GM18519 (cell line): ENCODE measurements around the gene ENDOG.

Experiments used
- ATAC-seq: cut with Tn5 transposase; IDR thresholded peaks from one replicate; pipeline ENCODE4 v1.9.1; 2021; ENCODE audit warnings: mild to moderate bottlenecking, moderate library complexity; ENCODE audit not compliant: unreplicated experiment, low FRiP score

The ENDOG gene

DNA sequence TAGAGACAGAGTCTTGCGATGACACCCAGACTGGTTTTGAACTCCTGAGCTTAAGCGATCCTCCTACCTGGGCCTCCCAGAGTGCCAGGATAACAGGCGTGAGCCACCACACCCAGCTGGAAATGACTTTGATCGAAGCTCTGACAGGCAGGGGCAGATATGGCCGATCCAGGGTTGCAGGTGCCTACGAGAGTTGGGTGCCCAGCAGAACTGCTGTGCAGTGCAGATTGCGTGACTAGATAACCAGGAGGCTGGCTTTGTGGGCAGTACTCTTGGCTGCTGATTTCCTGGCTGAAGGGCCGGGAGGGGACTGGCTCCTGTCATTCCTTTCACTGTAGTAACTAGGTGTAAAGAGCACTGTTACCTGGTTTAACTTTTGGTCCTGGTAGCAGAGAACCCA lies 19.4 kb upstream of the ENDOG start:
- no peak for ATAC-seq

- no peak for ATAC-seq
Observed at GRCh38 chr9:128800061-128800460, 18.2 kb upstream of the ENDOG start.

GRCh38 chr9:128802482-128802881 lies 15.8 kb upstream of the ENDOG start:
- ATAC-seq, result no peak

DNA sequence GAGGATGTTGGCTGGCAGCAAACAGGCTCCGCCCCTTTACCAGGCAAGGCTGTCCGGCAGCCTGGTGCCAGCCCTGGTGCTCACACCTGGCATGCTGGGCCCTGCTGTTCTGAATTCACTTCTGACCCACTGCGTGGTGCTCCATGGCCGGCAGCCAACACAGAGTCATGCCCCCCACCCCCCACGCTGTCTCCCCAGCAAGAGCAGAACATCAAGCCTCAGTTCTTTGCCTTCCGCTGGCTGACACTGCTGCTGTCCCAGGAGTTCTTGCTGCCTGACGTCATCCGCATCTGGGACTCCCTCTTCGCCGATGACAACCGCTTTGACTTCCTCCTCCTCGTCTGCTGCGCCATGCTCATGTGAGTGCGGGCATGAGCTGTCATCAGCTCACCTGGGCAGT lies 12.6 kb upstream of the ENDOG start:
- no peak for ATAC-seq

GRCh38 chr9:128807827-128808226 lies 10.5 kb upstream of the ENDOG start:
- ATAC-seq, result no peak

DNA sequence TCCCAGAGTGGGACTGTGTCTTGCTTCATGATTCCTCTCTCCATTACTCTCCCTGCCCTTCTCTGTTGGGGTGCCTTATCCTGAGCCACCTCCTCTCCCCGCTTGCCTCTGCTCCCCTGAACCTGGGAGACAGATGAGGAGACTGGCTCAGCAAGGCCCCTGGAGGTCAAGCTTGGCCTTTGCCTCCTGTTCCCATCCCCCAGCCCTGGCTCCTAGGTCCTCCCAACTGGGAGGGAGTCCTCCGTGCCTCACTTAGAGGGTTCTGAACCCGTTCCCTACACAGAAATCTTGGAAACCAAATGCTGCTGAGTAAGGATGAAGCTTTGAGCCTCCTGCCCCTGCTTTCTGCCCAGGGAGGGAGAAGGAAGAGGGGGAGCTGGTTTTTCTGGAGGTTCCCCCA lies 9.8 kb upstream of the ENDOG start:
- ATAC-seq, result no peak

DNA sequence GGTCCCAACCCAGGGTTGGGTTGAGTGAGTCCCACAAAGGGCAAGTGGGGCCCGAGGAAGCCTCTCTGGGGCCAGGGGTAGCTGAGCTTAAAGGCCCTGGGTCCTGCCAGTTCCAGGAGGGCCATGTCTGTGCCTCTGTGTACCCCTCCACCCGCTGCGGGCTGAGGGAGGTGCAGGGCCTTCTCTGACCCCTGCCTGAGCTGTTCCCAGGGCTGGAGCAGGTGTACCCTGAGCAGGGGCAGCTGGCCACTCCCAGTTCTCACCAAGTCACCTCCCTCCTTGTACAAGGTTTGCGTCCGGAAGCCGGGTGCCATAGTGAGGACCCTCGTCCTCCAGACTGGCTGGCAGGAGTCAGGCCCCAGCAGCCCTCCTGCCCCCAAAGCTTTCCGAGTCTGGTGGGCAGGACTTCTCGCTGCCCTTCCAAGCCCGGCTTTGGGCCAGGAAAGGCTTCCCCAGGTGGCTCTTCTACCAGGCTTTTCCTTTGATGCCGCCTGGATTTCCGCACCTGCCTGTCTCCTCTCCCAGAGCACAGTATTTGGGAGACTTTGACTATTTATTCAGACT lies 9.2 kb upstream of the ENDOG start:
- no peak for ATAC-seq

- no peak for ATAC-seq
Observed at GRCh38 chr9:128809831-128810230, 8.5 kb upstream of the ENDOG start.

GRCh38 chr9:128810873-128811272 lies 7.4 kb upstream of the ENDOG start:
- ATAC-seq, result no peak

DNA sequence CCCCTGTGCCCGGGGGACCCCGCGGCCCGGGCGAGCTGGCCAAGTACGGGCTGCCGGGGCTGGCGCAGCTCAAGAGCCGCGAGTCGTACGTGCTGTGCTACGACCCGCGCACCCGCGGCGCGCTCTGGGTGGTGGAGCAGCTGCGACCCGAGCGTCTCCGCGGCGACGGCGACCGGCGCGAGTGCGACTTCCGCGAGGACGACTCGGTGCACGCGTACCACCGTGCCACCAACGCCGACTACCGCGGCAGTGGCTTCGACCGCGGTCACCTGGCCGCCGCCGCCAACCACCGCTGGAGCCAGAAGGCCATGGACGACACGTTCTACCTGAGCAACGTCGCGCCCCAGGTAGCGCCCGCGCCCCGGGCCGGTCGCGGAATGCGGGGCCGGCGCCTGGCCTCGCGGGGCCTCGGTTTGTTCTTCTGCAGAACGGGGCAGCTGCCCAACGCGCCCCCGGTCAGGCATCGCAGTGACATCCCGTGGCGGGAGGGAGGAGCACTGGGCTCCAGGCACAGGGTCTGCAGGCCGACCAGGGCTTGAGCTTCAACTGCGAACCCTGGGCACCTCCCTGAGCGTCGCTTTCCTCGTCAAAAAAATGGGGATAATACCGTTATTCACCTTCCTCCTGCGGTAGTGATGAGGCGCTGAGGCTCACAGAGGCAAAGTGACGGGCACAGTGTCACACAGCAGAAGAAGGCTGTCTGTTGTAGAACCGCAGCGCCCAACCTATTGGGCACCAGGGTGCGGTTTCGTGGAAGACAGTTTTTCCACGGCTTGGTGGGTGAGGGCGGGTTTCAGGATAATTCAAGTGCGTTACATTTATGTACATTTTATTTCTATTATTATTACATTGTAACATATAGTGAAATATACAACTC lies 777 bp downstream of the ENDOG start:
- ATAC-seq, result peak; percentile 35

- no peak for ATAC-seq
Observed at GRCh38 chr9:128819716-128820664, 1.7 kb downstream of the ENDOG start.

DNA sequence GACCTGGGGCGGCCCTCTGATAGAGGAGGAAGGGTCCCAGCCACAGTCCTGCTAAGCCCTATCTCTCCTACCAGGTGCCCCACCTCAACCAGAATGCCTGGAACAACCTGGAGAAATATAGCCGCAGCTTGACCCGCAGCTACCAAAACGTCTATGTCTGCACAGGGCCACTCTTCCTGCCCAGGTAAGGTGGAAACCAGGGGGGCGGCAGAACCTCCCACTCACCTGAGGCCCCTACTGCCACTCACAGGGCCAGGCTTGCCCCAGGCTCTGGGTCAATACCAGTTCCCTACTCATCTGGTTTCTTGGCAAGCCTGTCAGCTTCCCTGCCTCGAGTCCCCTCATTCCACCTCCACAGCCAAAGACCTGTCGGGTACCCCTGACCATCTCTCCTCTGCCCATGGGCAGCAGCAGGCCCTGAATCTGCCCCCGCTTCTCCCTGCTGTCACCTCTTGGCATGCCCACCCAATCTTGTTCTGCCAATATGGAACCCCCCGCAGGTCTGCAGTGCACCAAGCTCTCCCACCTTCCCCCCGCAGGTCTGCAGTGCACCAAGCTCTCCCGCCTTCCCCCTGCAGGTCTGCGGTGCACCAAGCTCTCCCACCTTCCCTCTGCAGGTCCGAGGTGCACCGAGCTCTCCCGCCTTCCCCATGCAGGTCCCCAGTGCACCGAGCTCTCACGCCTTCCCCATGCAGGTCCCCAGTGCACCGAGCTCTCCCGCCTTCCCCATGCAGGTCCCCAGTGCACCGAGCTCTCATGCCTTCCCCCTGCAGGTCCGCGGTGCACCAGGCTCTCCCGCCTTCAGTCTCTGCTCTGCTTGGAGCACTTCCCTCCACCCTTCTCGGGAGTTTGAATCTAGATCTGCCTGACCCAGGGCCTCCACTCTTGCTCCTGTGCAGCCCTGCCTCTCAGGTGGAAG lies 2.6 kb downstream of the ENDOG start:
- ATAC-seq, result no peak

DNA sequence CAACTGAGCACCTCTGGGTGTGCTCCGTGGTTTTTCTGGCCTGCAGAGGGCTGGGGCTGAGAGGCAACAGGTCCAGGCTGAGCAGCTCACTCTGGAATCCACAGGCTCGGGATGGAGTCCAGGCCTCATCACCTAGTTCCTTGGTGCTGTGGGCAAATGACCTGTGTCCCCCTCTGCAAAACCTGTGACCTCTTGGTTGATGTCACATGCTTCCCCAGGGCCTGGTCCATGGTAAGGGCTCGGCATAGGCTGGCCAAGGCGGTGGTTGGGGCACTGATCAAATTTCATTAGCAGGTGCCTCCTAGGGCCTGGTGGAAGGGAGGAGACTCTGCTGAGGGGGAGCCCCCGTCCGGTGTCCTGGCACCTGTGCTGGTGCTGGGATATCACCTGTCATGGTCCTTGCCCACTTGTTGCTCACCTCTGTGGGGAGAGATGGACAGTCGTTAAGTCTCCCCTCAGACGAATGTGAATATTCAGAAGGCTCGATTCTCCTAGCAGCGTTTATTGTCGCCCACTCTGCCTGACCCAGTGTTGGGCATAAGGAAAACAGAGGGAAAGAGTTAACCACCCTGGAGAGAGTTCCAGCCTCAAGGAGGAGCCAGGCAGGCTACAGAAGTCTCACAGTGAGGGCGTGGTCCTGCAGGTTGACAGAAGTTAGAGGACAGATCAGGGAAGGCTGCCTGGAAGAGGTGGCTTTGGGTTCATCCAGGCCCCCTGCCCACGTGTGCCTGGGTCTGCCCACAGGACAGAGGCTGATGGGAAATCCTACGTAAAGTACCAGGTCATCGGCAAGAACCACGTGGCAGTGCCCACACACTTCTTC lies 3.5 kb downstream of the ENDOG start:
- ATAC-seq, result no peak

GRCh38 chr9:128822407-128823042 lies 4.2 kb downstream of the ENDOG start:
- ATAC-seq, result no peak

- ATAC-seq, result no peak
Observed at GRCh38 chr9:128823362-128823902, 5.1 kb downstream of the ENDOG start.

GRCh38 chr9:128823903-128824406 lies 5.7 kb downstream of the ENDOG start:
- no peak for ATAC-seq

GRCh38 chr9:128824911-128825310 lies 6.6 kb downstream of the ENDOG start:
- ATAC-seq, result no peak
